K562 (cell line): ENCODE results near the gene RNMT. TPM values are rescaled to one million over a fixed set of nuclear protein-coding genes. Genes with fewer than 3 reads are reported as not detected.

Experiments
- ATAC-seq: fragments of 200-7000 bp; cut with Tn5 transposase; 3 replicates; pipeline ENCODE4 v1.9.1; 2020; ENCODE audit warnings: moderate library complexity
- BruUV-seq: library from RNA; stranded (reverse); fragments of 400-500 nt; replicated peaks from 2 replicates; lab custom pipeline; 2021; lab: Mats Ljungman, UMichigan
- CTCF ChIA-PET: fragments of 300-600 bp; formaldehyde crosslinking; extraction: SDS; loops from one replicate; lab custom pipeline; 2021; ENCODE audit warnings: low intra/inter-chr PET ratio; lab: Yijun Ruan, JAX
- POLR2A ChIA-PET: fragments of 300-600, 350-650 bp; sonication (Branson Sonifier 250); formaldehyde crosslinking; extraction: SDS; loops from one replicate; lab custom pipeline; 2021; ENCODE audit warnings: antibody characterized with exemption, inconsistent platforms; lab: Yijun Ruan, JAX
- DNase-seq, 4 experiments: peaks; one replicate each; pipeline versions ENCODE4 v3.0.0 to v3.0.0-alpha.2; 2011 to 2018; ENCODE audit warnings: low spot score in 3 of 4, mixed read lengths in 3 of 4; ENCODE audit errors: extremely low read depth in 1 of 4
- FAIRE-seq: peaks from 2 replicates; lab custom pipeline; 2011; peaks lifted over from hg19 to GRCh38; lab: Jason Lieb, UNC
- H2AFZ ChIP-seq: 2 replicates; pipeline ENCODE4 v1.6.0; 2011; ENCODE audit warnings: low read depth, low read length, control low read depth, inconsistent platforms
- H3K27ac ChIP-seq: fragments of 200-600 bp; 3 replicates; pipeline ENCODE4 v1.8.0; 2011; ENCODE audit warnings: low read depth, mild to moderate bottlenecking, control low read depth, inconsistent platforms, low read length, moderate library complexity, mixed read lengths; ENCODE audit errors: extremely low read depth
- H3K27me3 ChIP-seq, 2 experiments: fragments of 300-600 bp in 1 of 2; 2 replicates in 1 of 2; 3 replicates in 1 of 2; pipeline versions ENCODE4 v1.6.0 to v1.8.0; 2011; ENCODE audit warnings: inconsistent platforms in 2 of 2, low read length in 2 of 2, mild to moderate bottlenecking in 1 of 2, mixed read lengths in 1 of 2, moderate library complexity in 1 of 2; ENCODE audit not compliant: control insufficient read depth in 2 of 2, insufficient read depth in 2 of 2
- H3K36me3 ChIP-seq: fragments of 300-600 bp; 3 replicates; pipeline ENCODE4 v1.8.0; 2011; ENCODE audit warnings: mild to moderate bottlenecking, low read length, inconsistent platforms; ENCODE audit not compliant: control insufficient read depth, insufficient read depth
- H3K4me1 ChIP-seq, 2 experiments: fragments of 200-600 bp in 1 of 2; replicated peaks in 1 of 2; 2 replicates in 1 of 2; 3 replicates in 1 of 2; pipeline versions ENCODE4 v1.5.1 to v1.8.0; 2011; ENCODE audit warnings: inconsistent platforms in 2 of 2, low read length in 2 of 2, mild to moderate bottlenecking in 1 of 2, mixed read lengths in 1 of 2, moderate library complexity in 1 of 2; ENCODE audit not compliant: control insufficient read depth in 2 of 2, insufficient read depth in 2 of 2
- H3K4me2 ChIP-seq: 2 replicates; pipeline ENCODE4 v1.6.1; 2011; ENCODE audit warnings: low read length, control low read depth, inconsistent platforms, mixed read lengths; ENCODE audit not compliant: insufficient read depth
- H3K4me3 ChIP-seq: fragments of 200-600 bp; sonication (generic), shearing (Covaris generic); 2 replicates; pipeline ENCODE4 v1.5.1; 2016; ENCODE audit warnings: control low read depth, inconsistent platforms
- H3K79me2 ChIP-seq: fragments of 200-600 bp; 3 replicates; pipeline ENCODE4 v1.8.0; 2011; ENCODE audit warnings: low read length, inconsistent platforms; ENCODE audit not compliant: control insufficient read depth, insufficient read depth
- H3K9ac ChIP-seq, 2 experiments: 2 replicates each; pipeline versions ENCODE4 v1.6.0 to v1.6.1; 2011; ENCODE audit warnings: low read depth in 2 of 2, low read length in 2 of 2, control low read depth in 1 of 2, inconsistent platforms in 1 of 2, mild to moderate bottlenecking in 1 of 2, mixed read lengths in 1 of 2; ENCODE audit not compliant: insufficient read depth in 1 of 2
- H3K9me1 ChIP-seq: one replicate; pipeline ENCODE4 v1.6.0; 2011; ENCODE audit warnings: inconsistent platforms, mild to moderate bottlenecking, low read length, moderate library complexity; ENCODE audit not compliant: control insufficient read depth, insufficient read depth
- H3K9me3 ChIP-seq: replicated peaks from 2 replicates; pipeline ENCODE4 v1.5.1; 2011; ENCODE audit warnings: low read depth, low read length, inconsistent platforms; ENCODE audit not compliant: control insufficient read depth, insufficient read depth
- H4K20me1 ChIP-seq: replicated peaks from 2 replicates; pipeline ENCODE4 v1.6.1; 2011; ENCODE audit warnings: low read length, inconsistent platforms, mixed read lengths; ENCODE audit not compliant: control insufficient read depth, insufficient read depth
- CHD4 ChIP-seq: fragments of 200-600 bp; sonication (generic); IDR thresholded peaks from 3 replicates; pipeline ENCODE4 v1.6.1; 2012; ENCODE audit warnings: low read depth, mild to moderate bottlenecking, mixed read lengths, low read length, inconsistent platforms; ENCODE audit not compliant: insufficient read depth, insufficient replicate concordance, poor library complexity, severe bottlenecking
- EGR1 ChIP-seq: fragments of 450-650 bp; conservative IDR thresholded peaks from 2 replicates; pipeline ENCODE4 v1.6.1; 2017; ENCODE audit warnings: mild to moderate bottlenecking
- EZH2 ChIP-seq: IDR thresholded peaks from 2 replicates; pipeline ENCODE4 v1.6.1; 2012; ENCODE audit warnings: low read depth, mild to moderate bottlenecking, inconsistent platforms, low read length, borderline replicate concordance
- GATA2 ChIP-seq: sonication (generic); formaldehyde crosslinking; IDR thresholded peaks from 2 replicates; pipeline ENCODE4 v1.4.0; 2020; ENCODE audit warnings: mild to moderate bottlenecking, missing genetic modification reagents
- GTF2E2 ChIP-seq: fragments of 200-800 bp; sonication (Bioruptor generic); IDR thresholded peaks from 2 replicates; pipeline ENCODE4 v1.6.1; 2016; ENCODE audit warnings: missing genetic modification characterization, missing compliant biosample characterization
- HDAC3 ChIP-seq: fragments of 450-650 bp; IDR thresholded peaks from 2 replicates; pipeline ENCODE4 v1.6.1; 2018; ENCODE audit warnings: borderline replicate concordance, mild to moderate bottlenecking, moderate library complexity; ENCODE audit not compliant: partially characterized antibody
- L3MBTL2 ChIP-seq: fragments of 450-650 bp; IDR thresholded peaks from 2 replicates; pipeline ENCODE4 v1.6.1; 2016; ENCODE audit warnings: mild to moderate bottlenecking, moderate library complexity
- MAFK ChIP-seq: IDR thresholded peaks from 2 replicates; pipeline ENCODE4 v1.6.1; 2011; ENCODE audit warnings: low read length, improper control_type of control experiment
- NCOR1 ChIP-seq: fragments of 450-650 bp; IDR thresholded peaks from 2 replicates; pipeline ENCODE4 v1.6.1; 2016; ENCODE audit warnings: mild to moderate bottlenecking, moderate library complexity
- NRF1 ChIP-seq, 2 experiments: fragments of 450-650 bp; IDR thresholded peaks in 1 of 2; conservative IDR thresholded peaks in 1 of 2; 2 replicates each; pipeline ENCODE4 v1.6.1; 2014; ENCODE audit warnings: mild to moderate bottlenecking in 2 of 2
- PPARD ChIP-seq: fragments of 250-450 bp; sonication (Bioruptor Pico); IDR thresholded peaks from 2 replicates; pipeline ENCODE4 v1.8.0; 2022; ENCODE audit warnings: inconsistent platforms, mild to moderate bottlenecking, moderate library complexity
- RUNX1 ChIP-seq: sonication (generic); IDR thresholded peaks from 2 replicates; pipeline ENCODE4 v1.6.1; 2016; ENCODE audit warnings: antibody characterized with exemption, low read depth
- ZC3H11A ChIP-seq: IDR thresholded peaks from 2 replicates; pipeline ENCODE4 v1.6.1; 2012; ENCODE audit warnings: low read depth, low read length, improper control_type of control experiment
- ZNF146 ChIP-seq: IDR thresholded peaks from one replicate; pipeline ENCODE4 v1.6.1; 2018; ENCODE audit warnings: missing compliant biosample characterization; ENCODE audit not compliant: unreplicated experiment
- ZNF507 ChIP-seq: conservative IDR thresholded peaks from 2 replicates; pipeline ENCODE4 v1.6.1; 2017; ENCODE audit warnings: missing genetic modification characterization, missing compliant biosample characterization
- ZNF778 ChIP-seq: fragments of 450-650 bp; formaldehyde crosslinking; IDR thresholded peaks from 2 replicates; pipeline ENCODE4 v1.4.0; 2020; ENCODE audit warnings: mild to moderate bottlenecking, moderate library complexity
- ZSCAN29 ChIP-seq: fragments of 450-650 bp; IDR thresholded peaks from 2 replicates; pipeline ENCODE4 v1.6.1; 2017
- WGBS: fragments of 100-300 bp; shearing (Covaris generic); methylation state at CpG from one replicate; pipeline ENCODE4 v1.1.6; 2016; ENCODE audit warnings: low coverage, mixed read lengths; ENCODE audit not compliant: insufficient coverage; ENCODE audit errors: missing lambda C conversion rate; 5-methylcytosine and 5-hydroxymethylcytosine counted together
- in situ Hi-C: fragments of 300-500 bp; cut with MboI; formaldehyde crosslinking; loops from 4 replicates; pipeline ENCODE4 v1.15.0; 2018; ENCODE audit warnings: inconsistent platforms, mixed read lengths
- intact Hi-C: fragments of 100-400 bp; cut with micrococcal nuclease; formaldehyde crosslinking; loops from 2 replicates; pipeline ENCODE4 v1.14.2; 2022
- polyA plus RNA-seq, 8 experiments: library from polyadenylated mRNA; depleted of rRNA in 4 of 8; stranded (reverse) in 5 of 8; unstranded in 3 of 8; fragments of >200 nt; fragmentation: Nextera tagmentation in 2 of 8; fragmentation: Illumina TruSeq in 1 of 8; extraction: Ambion mirVana in 2 of 8; extraction: Trizol in 1 of 8; gene quantifications; 2 replicates each; pipeline versions ENCODE4 v1.2.1 to v1.2.3, GENCODE V29; 2011 to 2014; ENCODE audit warnings: inconsistent platforms in 1 of 8, missing spikeins in 1 of 8
- total RNA-seq, 7 experiments: library from RNA; depleted of rRNA in 6 of 7; stranded (reverse); fragments of >200 nt in 6 of 7; fragmentation: Illumina TruSeq in 2 of 7; extraction: Trizol in 2 of 7; gene quantifications; 2 replicates each; pipeline versions ENCODE4 v1.2.1 to v1.2.3, GENCODE V29; 2011 to 2021; ENCODE audit warnings: low replicate concordance in 1 of 7
- TF ChIP-seq, protein P1 (sequence below): fragments of 250-450 bp; sonication (Bioruptor Pico); IDR thresholded peaks from 2 replicates; pipeline ENCODE4 v1.5.0; 2020; ENCODE audit warnings: mild to moderate bottlenecking, borderline replicate concordance
- TF ChIP-seq, protein P2 (sequence below), 2 experiments: fragments of 450-650 bp; conservative IDR thresholded peaks; 2 replicates each; pipeline ENCODE4 v1.6.1; 2017; ENCODE audit warnings: mild to moderate bottlenecking in 2 of 2, moderate library complexity in 2 of 2

RNMT gene
- total and polyA plus RNA-seq, 9 of the 15 experiments (the other 6 are each of a cell fraction or from before 2014, with no cell fraction given) = 20.2 to 63.4 (median 34.1) TPM

DNA sequence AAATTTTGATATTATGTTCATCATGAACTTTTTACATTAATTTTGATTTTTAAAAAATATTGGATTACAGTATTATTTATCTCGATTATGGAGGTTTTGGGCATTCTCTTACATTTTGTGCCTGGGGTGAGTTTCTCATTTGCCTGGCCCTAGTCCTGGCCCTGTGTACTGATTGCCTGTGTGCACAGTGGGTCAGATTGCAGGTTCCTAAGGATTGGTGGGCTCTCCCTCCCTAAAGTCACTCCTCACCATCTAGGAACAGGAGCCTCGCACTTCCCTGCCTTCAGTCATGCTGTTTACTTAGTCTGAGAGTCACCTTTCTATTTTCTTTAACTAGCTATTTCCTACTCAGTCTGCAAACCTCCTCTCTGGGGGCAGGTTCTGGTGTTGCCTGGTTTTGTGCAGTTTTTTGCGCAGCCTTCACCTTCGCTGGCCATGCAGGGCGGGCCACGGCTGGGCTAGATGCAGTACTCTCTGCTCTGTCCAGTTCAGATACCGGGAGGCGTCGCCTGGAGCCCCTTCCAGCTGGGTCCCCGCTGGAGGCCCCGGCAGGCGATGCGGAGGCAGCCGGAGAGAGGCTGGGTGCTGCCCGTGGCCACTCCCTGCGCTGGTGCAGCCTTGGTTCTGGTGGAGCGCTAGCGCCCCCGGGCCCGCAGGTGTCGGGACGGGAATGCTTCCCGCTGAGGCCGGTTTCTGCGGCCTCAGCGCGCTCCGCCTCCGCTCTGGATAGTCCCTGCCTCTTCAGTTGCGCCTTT is 74.2 kb downstream of the RNMT start:
- intact Hi-C loops = loop anchor here (5.0 kb wide), 1 partner anchor 243 kb away; no protein-coding TSS in a partner anchor
- no peak for FAIRE-seq
- TF ChIP-seq ZSCAN29 (no peak), MAFK (no peak), HDAC3 (no peak), ZNF507 (tag) (no peak), L3MBTL2 (no peak), RUNX1 (no peak), ZC3H11A (no peak), ZNF778 (CRISPR knock-in tag) (no peak), CHD4 (no peak), GATA2 (no peak), PPARD (CRISPR knock-in tag) (no peak), EZH2 (no peak), EGR1 (0 out of 2 replicates have a peak, but pooled peaks have one; percentile 8), ZNF146 (CRISPR knock-in tag) (no peak), NRF1 (conservative IDR thresholded peaks at IDR 0.05 in 1 of 2, IDR thresholded peaks at IDR 0.05 in 1 of 2) (0 out of 4 replicates have a peak, but pooled peaks of 1 of the 2 experiments have one; percentile 14), NCOR1 (no peak), GTF2E2 (tag) (no peak)
- TF ChIP-seq, protein P1, sequence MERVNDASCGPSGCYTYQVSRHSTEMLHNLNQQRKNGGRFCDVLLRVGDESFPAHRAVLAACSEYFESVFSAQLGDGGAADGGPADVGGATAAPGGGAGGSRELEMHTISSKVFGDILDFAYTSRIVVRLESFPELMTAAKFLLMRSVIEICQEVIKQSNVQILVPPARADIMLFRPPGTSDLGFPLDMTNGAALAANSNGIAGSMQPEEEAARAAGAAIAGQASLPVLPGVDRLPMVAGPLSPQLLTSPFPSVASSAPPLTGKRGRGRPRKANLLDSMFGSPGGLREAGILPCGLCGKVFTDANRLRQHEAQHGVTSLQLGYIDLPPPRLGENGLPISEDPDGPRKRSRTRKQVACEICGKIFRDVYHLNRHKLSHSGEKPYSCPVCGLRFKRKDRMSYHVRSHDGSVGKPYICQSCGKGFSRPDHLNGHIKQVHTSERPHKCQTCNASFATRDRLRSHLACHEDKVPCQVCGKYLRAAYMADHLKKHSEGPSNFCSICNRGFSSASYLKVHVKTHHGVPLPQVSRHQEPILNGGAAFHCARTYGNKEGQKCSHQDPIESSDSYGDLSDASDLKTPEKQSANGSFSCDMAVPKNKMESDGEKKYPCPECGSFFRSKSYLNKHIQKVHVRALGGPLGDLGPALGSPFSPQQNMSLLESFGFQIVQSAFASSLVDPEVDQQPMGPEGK (CRISPR knock-in tag) = no peak
- TF ChIP-seq, protein P2, sequence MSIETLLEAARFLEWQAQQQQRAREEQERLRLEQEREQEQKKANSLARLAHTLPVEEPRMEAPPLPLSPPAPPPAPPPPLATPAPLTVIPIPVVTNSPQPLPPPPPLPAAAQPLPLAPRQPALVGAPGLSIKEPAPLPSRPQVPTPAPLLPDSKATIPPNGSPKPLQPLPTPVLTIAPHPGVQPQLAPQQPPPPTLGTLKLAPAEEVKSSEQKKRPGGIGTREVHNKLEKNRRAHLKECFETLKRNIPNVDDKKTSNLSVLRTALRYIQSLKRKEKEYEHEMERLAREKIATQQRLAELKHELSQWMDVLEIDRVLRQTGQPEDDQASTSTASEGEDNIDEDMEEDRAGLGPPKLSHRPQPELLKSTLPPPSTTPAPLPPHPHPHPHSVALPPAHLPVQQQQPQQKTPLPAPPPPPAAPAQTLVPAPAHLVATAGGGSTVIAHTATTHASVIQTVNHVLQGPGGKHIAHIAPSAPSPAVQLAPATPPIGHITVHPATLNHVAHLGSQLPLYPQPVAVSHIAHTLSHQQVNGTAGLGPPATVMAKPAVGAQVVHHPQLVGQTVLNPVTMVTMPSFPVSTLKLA (conservative IDR thresholded peaks at IDR 0.05) = no peak

More for the DNA sequence above, 74.2 kb downstream of the RNMT start:
- H2AFZ ChIP-seq = no peak overlapping the region
- no peaks in the 10 kb centered on the region for H4K20me1 ChIP-seq
- no peaks in the 10 kb centered on the region for H3K79me2 ChIP-seq
- peaks cover 11 to 30% of the 10 kb centered on the region in 2 experiments; a peak in 4 of 5 replicates for H3K27me3 ChIP-seq
- no peak overlapping the region for H3K4me3 ChIP-seq
- in situ Hi-C loops = no loop called here
- ChIA-PET CTCF (interaction anchor here (0.7 to 1.3 kb wide), 3 partner anchors 141 to 243 kb away, joined by 3 read pairs; no protein-coding TSS in a partner anchor), POLR2A (no interaction called here)
- ATAC-seq = peak; percentile 96
- H3K9ac ChIP-seq = no peak overlapping the region; a peak in 1 of 4 replicates
- peak; percentile 31 to 56 (median 42) for DNase-seq
- H3K9me1 ChIP-seq = no peaks in the 10 kb centered on the region
- WGBS = 1% methylated on average over 29 of the region's 30 CpGs
- peaks cover 0 to 9% of the 10 kb centered on the region in 2 experiments; a peak in 2 of 5 replicates for H3K4me1 ChIP-seq
- H3K36me3 ChIP-seq = no peaks in the 10 kb centered on the region
- no peak overlapping the region for H3K4me2 ChIP-seq
- H3K27ac ChIP-seq = no peak overlapping the region
- no TSS peak for BruUV-seq
- no peaks in the 10 kb centered on the region for H3K9me3 ChIP-seq
